ENCODE results near the gene PPM1H.

Gene PPM1H

DNA sequence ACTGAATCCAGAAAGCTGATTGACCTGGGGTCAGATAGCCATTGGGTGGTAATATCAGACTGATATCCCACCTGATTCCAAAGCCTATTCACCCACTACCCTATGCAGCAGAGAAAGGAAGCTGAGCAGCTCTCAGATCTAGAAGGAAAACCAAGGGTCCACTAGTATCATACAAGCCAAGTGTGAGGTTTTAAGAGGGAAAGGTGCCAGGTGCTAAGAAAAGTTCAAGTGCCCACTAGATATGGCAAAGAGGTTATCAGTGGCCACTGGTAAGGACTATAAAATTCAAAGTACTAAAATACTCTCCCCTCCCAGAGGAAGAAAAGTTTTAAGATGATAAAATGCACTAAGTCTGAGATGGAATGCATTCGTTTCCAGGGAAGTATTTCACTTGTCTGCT, 85.6 kb downstream of the PPM1H start:
- Histone ChIP-seq H3K9ac (ENCODE audit: low read depth, low read length) (no peak overlapping the region), H3K4me2 (ENCODE audit: insufficient read depth, low read length) (no peak overlapping the region), H2AFZ (ENCODE audit: low read depth, low read length) (no peak overlapping the region), H4K20me1 (ENCODE audit: insufficient read depth, low read length) (no peaks in the 10 kb centered on the region), H3K4me3 (ENCODE audit: low read depth in 1 of 2, low read length in 2 of 2) (no peak overlapping the region), H3K9me3 (ENCODE audit: insufficient read depth, low read length, severe bottlenecking) (no peaks in the 10 kb centered on the region), H3K36me3 (ENCODE audit: insufficient read depth, low read length) (no peaks in the 10 kb centered on the region), H3K27ac (ENCODE audit: low read length) (no peak overlapping the region), H3K27me3 (ENCODE audit: insufficient read depth, low read length, poor library complexity) (no peaks in the 10 kb centered on the region), H3K79me2 (ENCODE audit: insufficient read depth, low read length) (no peaks in the 10 kb centered on the region), H3K4me1 (ENCODE audit: insufficient read depth, low read length) (no peaks in the 10 kb centered on the region)
- ATAC-seq (ENCODE audit: insufficient read depth, low read depth) (no peak), DNase-seq (no peak)
- TF ChIP-seq, protein P1, sequence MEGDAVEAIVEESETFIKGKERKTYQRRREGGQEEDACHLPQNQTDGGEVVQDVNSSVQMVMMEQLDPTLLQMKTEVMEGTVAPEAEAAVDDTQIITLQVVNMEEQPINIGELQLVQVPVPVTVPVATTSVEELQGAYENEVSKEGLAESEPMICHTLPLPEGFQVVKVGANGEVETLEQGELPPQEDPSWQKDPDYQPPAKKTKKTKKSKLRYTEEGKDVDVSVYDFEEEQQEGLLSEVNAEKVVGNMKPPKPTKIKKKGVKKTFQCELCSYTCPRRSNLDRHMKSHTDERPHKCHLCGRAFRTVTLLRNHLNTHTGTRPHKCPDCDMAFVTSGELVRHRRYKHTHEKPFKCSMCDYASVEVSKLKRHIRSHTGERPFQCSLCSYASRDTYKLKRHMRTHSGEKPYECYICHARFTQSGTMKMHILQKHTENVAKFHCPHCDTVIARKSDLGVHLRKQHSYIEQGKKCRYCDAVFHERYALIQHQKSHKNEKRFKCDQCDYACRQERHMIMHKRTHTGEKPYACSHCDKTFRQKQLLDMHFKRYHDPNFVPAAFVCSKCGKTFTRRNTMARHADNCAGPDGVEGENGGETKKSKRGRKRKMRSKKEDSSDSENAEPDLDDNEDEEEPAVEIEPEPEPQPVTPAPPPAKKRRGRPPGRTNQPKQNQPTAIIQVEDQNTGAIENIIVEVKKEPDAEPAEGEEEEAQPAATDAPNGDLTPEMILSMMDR (IDR thresholded peaks at IDR 0.05; ENCODE audit: borderline replicate concordance, extremely low read depth, low read length, poor library complexity, severe bottlenecking): no peak
- TF ChIP-seq EZH2 (IDR thresholded peaks at IDR 0.05; ENCODE audit: borderline replicate concordance, low read depth, low read length, severe bottlenecking): no peak

DNA sequence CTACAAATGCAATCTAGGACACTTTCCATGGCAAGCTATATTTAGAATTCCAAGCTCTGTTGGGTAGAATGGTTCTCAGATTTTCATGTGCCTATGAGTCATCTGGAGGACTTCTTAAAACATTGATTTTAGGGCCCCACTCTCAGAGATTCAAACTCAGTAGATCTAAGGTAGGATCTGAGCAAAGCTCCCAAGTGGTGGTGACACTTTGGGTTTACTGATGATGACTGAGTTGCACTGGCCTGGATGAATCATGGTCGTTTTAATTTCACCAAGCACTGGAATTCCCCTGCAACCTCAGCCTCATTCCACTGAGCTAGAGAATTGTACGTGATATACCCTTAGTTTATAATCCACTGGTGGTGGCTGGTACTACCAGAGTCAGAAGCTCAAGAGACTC, 86.5 kb downstream of the PPM1H start:
- ATAC-seq (ENCODE audit: insufficient read depth, low read depth) (no peak), DNase-seq (no peak)
- Histone ChIP-seq H3K9me3 (ENCODE audit: insufficient read depth, low read length, severe bottlenecking) (no peaks in the 10 kb centered on the region), H3K27ac (ENCODE audit: low read length) (no peak overlapping the region), H3K4me1 (ENCODE audit: insufficient read depth, low read length) (no peaks in the 10 kb centered on the region), H3K79me2 (ENCODE audit: insufficient read depth, low read length) (no peaks in the 10 kb centered on the region), H2AFZ (ENCODE audit: low read depth, low read length) (no peak overlapping the region), H3K36me3 (ENCODE audit: insufficient read depth, low read length) (no peaks in the 10 kb centered on the region), H4K20me1 (ENCODE audit: insufficient read depth, low read length) (no peaks in the 10 kb centered on the region), H3K4me3 (ENCODE audit: low read depth in 1 of 2, low read length in 2 of 2) (no peak overlapping the region), H3K4me2 (ENCODE audit: insufficient read depth, low read length) (no peak overlapping the region), H3K9ac (ENCODE audit: low read depth, low read length) (no peak overlapping the region), H3K27me3 (ENCODE audit: insufficient read depth, low read length, poor library complexity) (no peaks in the 10 kb centered on the region)
- TF ChIP-seq, protein P1 (IDR thresholded peaks at IDR 0.05; ENCODE audit: borderline replicate concordance, extremely low read depth, low read length, poor library complexity, severe bottlenecking): no peak
- no peak for TF ChIP-seq EZH2 (IDR thresholded peaks at IDR 0.05; ENCODE audit: borderline replicate concordance, low read depth, low read length, severe bottlenecking)

DNA sequence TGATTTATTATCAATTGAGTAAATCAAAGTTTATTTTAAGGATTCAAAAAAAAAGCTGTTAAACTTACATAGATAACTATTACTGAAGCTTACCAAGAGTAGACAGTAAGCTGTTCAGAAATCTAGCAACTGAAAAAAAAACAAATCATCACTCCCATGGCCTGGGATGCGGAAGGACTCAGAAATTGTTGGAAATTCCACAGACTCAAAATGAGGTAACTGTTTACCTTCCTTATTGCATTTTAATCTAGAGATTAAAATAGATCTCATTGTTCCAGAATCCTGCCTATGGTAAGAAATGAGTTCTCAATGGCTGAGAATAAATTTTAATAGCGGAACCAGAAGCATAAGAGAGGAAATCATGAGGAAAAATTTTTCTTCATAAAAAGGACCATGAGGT, 87.2 kb downstream of the PPM1H start:
- ATAC-seq (ENCODE audit: insufficient read depth, low read depth): no peak
- H3K9me3 ChIP-seq (ENCODE audit: insufficient read depth, low read length, severe bottlenecking): no peaks in the 10 kb centered on the region
- no peak overlapping the region for H3K9ac ChIP-seq (ENCODE audit: low read depth, low read length)
- no peak overlapping the region for H3K4me2 ChIP-seq (ENCODE audit: insufficient read depth, low read length)
- H3K4me1 ChIP-seq (ENCODE audit: insufficient read depth, low read length): no peaks in the 10 kb centered on the region
- H2AFZ ChIP-seq (ENCODE audit: low read depth, low read length): no peak overlapping the region
- no peaks in the 10 kb centered on the region for H3K27me3 ChIP-seq (ENCODE audit: insufficient read depth, low read length, poor library complexity)
- no peak for DNase-seq
- H4K20me1 ChIP-seq (ENCODE audit: insufficient read depth, low read length): no peaks in the 10 kb centered on the region
- no peak for TF ChIP-seq EZH2 (IDR thresholded peaks at IDR 0.05; ENCODE audit: borderline replicate concordance, low read depth, low read length, severe bottlenecking)
- TF ChIP-seq, protein P1 (IDR thresholded peaks at IDR 0.05; ENCODE audit: borderline replicate concordance, extremely low read depth, low read length, poor library complexity, severe bottlenecking): no peak
- no peaks in the 10 kb centered on the region for H3K79me2 ChIP-seq (ENCODE audit: insufficient read depth, low read length)
- no peaks in the 10 kb centered on the region for H3K36me3 ChIP-seq (ENCODE audit: insufficient read depth, low read length)
- H3K27ac ChIP-seq (ENCODE audit: low read length): no peak overlapping the region
- H3K4me3 ChIP-seq (ENCODE audit: low read depth in 1 of 2, low read length in 2 of 2): no peak overlapping the region

DNA sequence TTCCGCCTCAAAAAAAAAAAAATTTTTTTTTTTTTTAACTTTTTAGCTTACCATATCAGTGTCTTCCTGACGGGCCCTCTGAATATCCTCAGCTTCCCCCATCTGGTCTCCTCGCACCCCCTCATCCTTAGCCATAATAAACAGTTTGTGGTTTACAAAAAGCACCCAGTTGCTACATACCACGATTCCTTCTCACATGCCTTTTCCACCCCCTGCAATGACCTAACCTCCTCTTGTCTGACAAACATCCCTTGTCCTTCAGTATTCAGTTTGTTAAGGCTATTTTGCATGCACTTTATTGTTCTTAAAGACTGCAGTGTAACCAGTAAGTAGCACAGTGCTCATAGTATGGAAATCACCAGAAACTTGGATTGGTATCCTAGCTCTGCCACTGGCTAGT, 88.5 kb downstream of the PPM1H start:
- H2AFZ ChIP-seq (ENCODE audit: low read depth, low read length): no peak overlapping the region
- no peak overlapping the region for H3K27ac ChIP-seq (ENCODE audit: low read length)
- TF ChIP-seq, protein P1 (IDR thresholded peaks at IDR 0.05; ENCODE audit: borderline replicate concordance, extremely low read depth, low read length, poor library complexity, severe bottlenecking): no peak
- no peak for TF ChIP-seq EZH2 (IDR thresholded peaks at IDR 0.05; ENCODE audit: borderline replicate concordance, low read depth, low read length, severe bottlenecking)
- H4K20me1 ChIP-seq (ENCODE audit: insufficient read depth, low read length): no peaks in the 10 kb centered on the region
- H3K4me2 ChIP-seq (ENCODE audit: insufficient read depth, low read length): no peak overlapping the region
- H3K4me1 ChIP-seq (ENCODE audit: insufficient read depth, low read length): no peaks in the 10 kb centered on the region
- H3K79me2 ChIP-seq (ENCODE audit: insufficient read depth, low read length): no peaks in the 10 kb centered on the region
- H3K9me3 ChIP-seq (ENCODE audit: insufficient read depth, low read length, severe bottlenecking): no peaks in the 10 kb centered on the region
- no peak for DNase-seq
- H3K4me3 ChIP-seq (ENCODE audit: low read depth in 1 of 2, low read length in 2 of 2): no peak overlapping the region
- H3K36me3 ChIP-seq (ENCODE audit: insufficient read depth, low read length): no peaks in the 10 kb centered on the region
- no peaks in the 10 kb centered on the region for H3K27me3 ChIP-seq (ENCODE audit: insufficient read depth, low read length, poor library complexity)
- ATAC-seq (ENCODE audit: insufficient read depth, low read depth): no peak
- no peak overlapping the region for H3K9ac ChIP-seq (ENCODE audit: low read depth, low read length)
